IMR-90 (cell line): Measurements from ENCODE around the gene PTGES2. TPM values are rescaled to one million over a fixed set of nuclear protein-coding genes. Genes with fewer than 3 reads are reported as not detected.

Experiments used
- ATAC-seq: fragments of 200-7000 bp; cut with Tn5 transposase; 2 replicates; pipeline ENCODE4 v1.9.1; 2020; ENCODE audit warnings: low read depth, mild to moderate bottlenecking, moderate library complexity
- BruUV-seq: library from RNA; stranded (reverse); fragments of 400-500 nt; replicated peaks from 2 replicates; lab custom pipeline; 2021; lab: Mats Ljungman, UMichigan
- CTCF ChIA-PET: fragments of 300-600 bp; formaldehyde crosslinking; extraction: SDS; loops from one replicate; lab custom pipeline; 2021; ENCODE audit warnings: antibody characterized with exemption; lab: Yijun Ruan, JAX
- POLR2A ChIA-PET: fragments of 300-600 bp; sonication (Branson Sonifier 250); formaldehyde crosslinking; loops from one replicate; lab custom pipeline; 2022; ENCODE audit warnings: antibody characterized with exemption; ENCODE audit not compliant: unreplicated experiment; lab: Charles Lee
- DNase-seq: peaks from one replicate; pipeline ENCODE4 v3.0.0; 2013
- H2AFZ ChIP-seq: replicated peaks from 2 replicates; pipeline ENCODE3; 2013; ENCODE audit warnings: low read length, mild to moderate bottlenecking; ENCODE audit not compliant: poor library complexity
- H2AK5ac ChIP-seq: 2 replicates; pipeline ENCODE4 v1.6.1; 2013; ENCODE audit warnings: low read depth, low read length, inconsistent platforms
- H2AK9ac ChIP-seq: replicated peaks from 2 replicates; pipeline ENCODE3; 2013; ENCODE audit warnings: mild to moderate bottlenecking, low read depth, low read length, moderate library complexity; ENCODE audit not compliant: poor library complexity
- H2BK120ac ChIP-seq: 2 replicates; pipeline ENCODE4 v1.6.1; 2013; ENCODE audit warnings: low read depth, low read length, inconsistent platforms
- H2BK15ac ChIP-seq: 3 replicates; pipeline ENCODE4 v1.6.1; 2013; ENCODE audit warnings: low read depth, low read length, inconsistent platforms
- H2BK20ac ChIP-seq: 2 replicates; pipeline ENCODE4 v1.6.1; 2013; ENCODE audit warnings: low read depth, mild to moderate bottlenecking, inconsistent platforms, low read length, moderate library complexity
- H2BK5ac ChIP-seq: 2 replicates; pipeline ENCODE4 v1.6.1; 2013; ENCODE audit warnings: mild to moderate bottlenecking, low read depth, low read length, inconsistent platforms; ENCODE audit not compliant: poor library complexity, severe bottlenecking
- H3K14ac ChIP-seq: replicated peaks from 2 replicates; pipeline ENCODE4 v1.6.1; 2013; ENCODE audit warnings: low read depth, low read length, inconsistent platforms
- H3K18ac ChIP-seq: 2 replicates; pipeline ENCODE4 v1.6.1; 2013; ENCODE audit warnings: low read depth, low read length, control low read depth
- H3K23ac ChIP-seq: 2 replicates; pipeline ENCODE4 v1.6.1; 2013; ENCODE audit warnings: low read depth, low read length, inconsistent platforms
- H3K27ac ChIP-seq: 2 replicates; pipeline ENCODE4 v1.5.1; 2013; ENCODE audit warnings: mild to moderate bottlenecking, control low read depth, low read length; ENCODE audit not compliant: insufficient read depth
- H3K27me3 ChIP-seq: 2 replicates; pipeline ENCODE4 v1.6.1; 2013; ENCODE audit warnings: low read length; ENCODE audit not compliant: control insufficient read depth, insufficient read depth
- H3K36me3 ChIP-seq: 2 replicates; pipeline ENCODE4 v1.6.1; 2013; ENCODE audit warnings: low read length, mixed read lengths; ENCODE audit not compliant: control insufficient read depth, insufficient read depth
- H3K4ac ChIP-seq: 2 replicates; pipeline ENCODE4 v1.6.1; 2013; ENCODE audit warnings: low read depth, low read length, inconsistent platforms
- H3K4me1 ChIP-seq: 2 replicates; pipeline ENCODE4 v1.6.1; 2013; ENCODE audit warnings: low read length, mixed read lengths; ENCODE audit not compliant: control insufficient read depth, insufficient read depth
- H3K4me2 ChIP-seq: 2 replicates; pipeline ENCODE4 v1.6.1; 2013; ENCODE audit warnings: low read depth, mild to moderate bottlenecking, control low read depth, low read length, moderate library complexity
- H3K4me3 ChIP-seq: 2 replicates; pipeline ENCODE4 v1.5.1; 2013; ENCODE audit warnings: low read depth, mild to moderate bottlenecking, control low read depth, low read length, moderate library complexity; ENCODE audit not compliant: insufficient read depth
- H3K56ac ChIP-seq: 2 replicates; pipeline ENCODE4 v1.6.1; 2013; ENCODE audit warnings: low read length, inconsistent platforms; ENCODE audit not compliant: insufficient read depth; ENCODE audit errors: extremely low read depth
- H3K79me1 ChIP-seq, 2 experiments: 2 replicates each; pipeline ENCODE4 v1.6.1; 2013; ENCODE audit warnings: low read length in 2 of 2, inconsistent platforms in 1 of 2, low read depth in 1 of 2
- H3K9ac ChIP-seq: 2 replicates; pipeline ENCODE4 v1.6.1; 2013; ENCODE audit warnings: low read depth, low read length, control low read depth
- H3K9me1 ChIP-seq: 2 replicates; pipeline ENCODE4 v1.6.1; 2013; ENCODE audit warnings: low read length, inconsistent platforms; ENCODE audit not compliant: insufficient read depth
- H3K9me3 ChIP-seq: 2 replicates; pipeline ENCODE4 v1.6.1; 2013; ENCODE audit warnings: low read length; ENCODE audit not compliant: control insufficient read depth, insufficient read depth
- H4K20me1 ChIP-seq: 2 replicates; pipeline ENCODE4 v1.6.1; 2013; ENCODE audit warnings: low read length, inconsistent platforms; ENCODE audit not compliant: insufficient read depth
- H4K5ac ChIP-seq: 2 replicates; pipeline ENCODE4 v1.6.1; 2013; ENCODE audit warnings: mild to moderate bottlenecking, low read depth, low read length, control low read depth
- H4K8ac ChIP-seq, 2 experiments: 2 replicates each; pipeline ENCODE4 v1.6.1; 2013; ENCODE audit warnings: low read depth in 2 of 2, low read length in 2 of 2, control low read depth in 1 of 2, inconsistent platforms in 1 of 2
- H4K91ac ChIP-seq: 2 replicates; pipeline ENCODE4 v1.6.1; 2013; ENCODE audit warnings: low read depth, low read length, inconsistent platforms; ENCODE audit not compliant: insufficient read depth
- CEBPB ChIP-seq: IDR thresholded peaks from 2 replicates; pipeline ENCODE4 v1.6.1; 2012; ENCODE audit warnings: low read depth, low read length, improper control_type of control experiment
- CTCF ChIP-seq: conservative IDR thresholded peaks from 2 replicates; pipeline ENCODE4 v1.5.1; 2012; ENCODE audit warnings: mild to moderate bottlenecking, low read depth, low read length, improper control_type of control experiment
- MAZ ChIP-seq: IDR thresholded peaks from 2 replicates; pipeline ENCODE4 v1.6.1; 2012; ENCODE audit warnings: low read depth, mild to moderate bottlenecking, low read length, improper control_type of control experiment, moderate library complexity, borderline replicate concordance
- POLR2A ChIP-seq: IDR thresholded peaks from 2 replicates; pipeline ENCODE4 v1.6.1; 2012; ENCODE audit warnings: mild to moderate bottlenecking, low read depth, low read length
- RAD21 ChIP-seq: IDR thresholded peaks from 2 replicates; pipeline ENCODE4 v1.6.1; 2012; ENCODE audit warnings: low read length, improper control_type of control experiment
- RCOR1 ChIP-seq: IDR thresholded peaks from 2 replicates; pipeline ENCODE4 v1.6.1; 2012; ENCODE audit warnings: mild to moderate bottlenecking, low read length, improper control_type of control experiment; ENCODE audit not compliant: insufficient replicate concordance
- WGBS, 2 experiments: methylation state at CpG; one replicate each; pipeline versions ENCODE4 v1.1.5 to v1.1.7; 2013; ENCODE audit warnings: missing lambda C conversion rate in 2 of 2; ENCODE audit not compliant: insufficient read length in 1 of 2; ENCODE audit errors: extremely low coverage in 2 of 2; 5-methylcytosine and 5-hydroxymethylcytosine counted together
- dilution Hi-C: fragments of 300-500 bp; cut with HindIII; formaldehyde crosslinking; loops from one replicate; pipeline ENCODE4 v1.14.3; 2018; ENCODE audit warnings: low sequenced_read_pairs; ENCODE audit not compliant: unreplicated experiment
- in situ Hi-C: fragments of 300-500 bp; cut with MboI; formaldehyde crosslinking; loops from 3 replicates; pipeline ENCODE4 v1.14.3; 2019; ENCODE audit warnings: low sequenced_read_pairs, inconsistent platforms, mixed read lengths
- intact Hi-C: fragments of 100-400 bp; cut with micrococcal nuclease; formaldehyde crosslinking; loops from 2 replicates; pipeline ENCODE4 v1.10.0; 2022
- polyA plus RNA-seq, 3 experiments: library from polyadenylated mRNA; depleted of rRNA; stranded (reverse); fragments of >200 nt; gene quantifications; 2 replicates each; pipeline ENCODE4 v1.2.3, GENCODE V29; 2012; ENCODE audit warnings: low replicate concordance in 1 of 3
- total RNA-seq: library from RNA; depleted of rRNA; stranded (reverse); fragments of >200 nt; gene quantifications from 2 replicates; pipeline ENCODE4 v1.2.3, GENCODE V29; 2012

PTGES2 gene
- total and polyA plus RNA-seq, 2 of the 4 experiments (the other 2 are of a cell fraction), result 100 to 107 TPM

GRCh38 chr9:128163027-128163515 is 35.5 kb upstream of the PTGES2 start:
- 100% methylated on average over 2 of the region's 6 CpGs; no CpG with 5 or more reads in 1 of the 2 experiments for WGBS, 2 experiments
- Histone ChIP-seq H2BK120ac (no peak overlapping the region), H3K18ac (no peak overlapping the region), H3K23ac (no peak overlapping the region), H2AK9ac (no peak overlapping the region), H3K4me3 (no peak overlapping the region), H4K5ac (no peak overlapping the region), H2BK5ac (no peak overlapping the region), H3K27me3 (no peaks in the 10 kb centered on the region), H4K91ac (no peak overlapping the region), H3K4me1 (peaks cover 1% of the 10 kb centered on the region; the same call in 1 of the 2 replicates), H3K14ac (no peak overlapping the region), H2BK20ac (no peak overlapping the region), H3K4me2 (no peak overlapping the region), H2BK15ac (no peak overlapping the region), H3K36me3 (peaks cover 49% of the 10 kb centered on the region), H3K56ac (no peak overlapping the region), H3K9ac (no peak overlapping the region), H4K20me1 (peaks cover 11% of the 10 kb centered on the region), H3K9me1 (peaks cover 5% of the 10 kb centered on the region), H2AFZ (no peak overlapping the region), H2AK5ac (no peak overlapping the region), H3K79me1 (peaks cover 10 to 53% of the 10 kb centered on the region in 2 experiments), H3K27ac (no peak overlapping the region), H3K4ac (no peak overlapping the region), H3K9me3 (no peaks in the 10 kb centered on the region), H4K8ac (no peak overlapping the region)
- in situ Hi-C loops, result no loop called here
- ChIA-PET POLR2A (no interaction called here), CTCF (no interaction called here)
- BruUV-seq, result no TSS peak
- DNase-seq (no peak), ATAC-seq (no peak)
- intact Hi-C loops, result no loop called here
- dilution Hi-C loops, result no loop called here
- TF ChIP-seq MAZ, result no peak
- TF ChIP-seq CTCF, result no peak
- no peak for TF ChIP-seq CEBPB
- no peak for TF ChIP-seq RCOR1
- no peak for TF ChIP-seq RAD21
- no peak for TF ChIP-seq POLR2A
